HCT116 (cell line): Measurements from ENCODE around the gene MUC21. TPM values are rescaled to one million over a fixed set of nuclear protein-coding genes. Genes with fewer than 3 reads are reported as not detected.
"Not testable (repeated sequence)": the region's sequence is repeated elsewhere in the genome, so short reads cannot be mapped to it uniquely, and the experiment has no call there.

ENCODE experiments used
- ATAC-seq: fragments of 200-7000 bp; cut with Tn5 transposase; 2 replicates; pipeline ENCODE4 v1.9.1; 2020; ENCODE audit warnings: mild to moderate bottlenecking, moderate library complexity
- BruUV-seq: library from RNA; stranded (reverse); fragments of 400-500 nt; replicated peaks from 2 replicates; lab custom pipeline; 2021; lab: Mats Ljungman, UMichigan
- CTCF ChIA-PET: fragments of 300-600 bp; sonication (Branson Sonifier 250); formaldehyde crosslinking; loops from one replicate; lab custom pipeline; 2021; ENCODE audit warnings: antibody characterized with exemption; lab: Charles Lee
- POLR2A ChIA-PET: fragments of 300-600, 350-600 bp; sonication (Branson Sonifier 250); formaldehyde crosslinking; loops from one replicate; lab custom pipeline; 2021; ENCODE audit warnings: antibody characterized with exemption; lab: Charles Lee
- RAD21 ChIA-PET, 2 experiments: fragments of 300-600 bp; sonication (Branson Sonifier 250); formaldehyde crosslinking; loops; one replicate each; lab custom pipeline; 2023; ENCODE audit warnings: low total read pairs in 2 of 2; ENCODE audit not compliant: uncharacterized antibody in 2 of 2, unreplicated experiment in 2 of 2, low non-redundant PET in 1 of 2; lab: Charles Lee
- DNase-seq: peaks from one replicate; pipeline ENCODE4 v3.0.0-alpha.2; 2010; ENCODE audit warnings: low read depth, low spot score
- H2AFZ ChIP-seq: fragments of 200-600 bp; shearing (Covaris generic), sonication (generic); 2 replicates; pipeline ENCODE4 v1.6.1; 2017; ENCODE audit warnings: low read depth, mixed run types, mixed read lengths, antibody characterized with exemption, low read length; ENCODE audit not compliant: poor library complexity, severe bottlenecking
- H3K27ac ChIP-seq: 2 replicates; pipeline ENCODE4 v1.5.1; 2012; ENCODE audit warnings: low read depth, low read length
- H3K27me3 ChIP-seq: fragments of 200-600 bp; sonication (generic); 2 replicates; pipeline ENCODE4 v1.6.1; 2016; ENCODE audit warnings: mixed run types, low read length, mixed read lengths; ENCODE audit not compliant: insufficient read depth
- H3K36me3 ChIP-seq, 2 experiments: fragments of 200-500 bp in 1 of 2; fragments of 200-600 bp in 1 of 2; sonication (Bioruptor generic) in 1 of 2; sonication (generic) in 1 of 2; 2 replicates each; pipeline versions ENCODE4 v1.5.1 to v1.6.1; 2014 to 2016; ENCODE audit warnings: low read length in 2 of 2, inconsistent platforms in 1 of 2, mixed read lengths in 1 of 2, mixed run types in 1 of 2; ENCODE audit not compliant: insufficient read depth in 2 of 2, control insufficient read depth in 1 of 2
- H3K4me1 ChIP-seq, 2 experiments: fragments of 200-600 bp in 1 of 2; sonication (generic) in 1 of 2; 2 replicates each; pipeline versions ENCODE4 v1.5.1 to v1.6.1; 2012 to 2017; ENCODE audit warnings: low read length in 2 of 2, inconsistent platforms in 1 of 2, mild to moderate bottlenecking in 1 of 2, mixed read lengths in 1 of 2, mixed run types in 1 of 2, moderate library complexity in 1 of 2; ENCODE audit not compliant: insufficient read depth in 2 of 2, control insufficient read depth in 1 of 2
- H3K4me2 ChIP-seq: fragments of 200-600 bp; sonication (generic); 2 replicates; pipeline ENCODE4 v1.6.1; 2017; ENCODE audit warnings: mixed run types, low read length, mixed read lengths
- H3K4me3 ChIP-seq, 2 experiments: fragments of 200-600 bp in 1 of 2; sonication (generic) in 1 of 2; replicated peaks in 1 of 2; 2 replicates each; pipeline ENCODE4 v1.5.1; 2011 to 2016; ENCODE audit warnings: low read length in 2 of 2, control low read depth in 1 of 2, low read depth in 1 of 2, mild to moderate bottlenecking in 1 of 2, mixed read lengths in 1 of 2, mixed run types in 1 of 2
- H3K79me2 ChIP-seq: fragments of 200-600 bp; sonication (generic); 2 replicates; pipeline ENCODE4 v1.6.1; 2017; ENCODE audit warnings: mild to moderate bottlenecking, mixed run types, low read length, moderate library complexity, mixed read lengths; ENCODE audit not compliant: insufficient read depth
- H3K9ac ChIP-seq: fragments of 200-600 bp; sonication (generic); 2 replicates; pipeline ENCODE4 v1.6.1; 2016; ENCODE audit warnings: low read length, mixed read lengths
- H3K9me2 ChIP-seq: fragments of 200-600 bp; sonication (generic), shearing (Covaris generic); 2 replicates; pipeline ENCODE4 v1.6.1; 2017; ENCODE audit warnings: mixed run types, mild to moderate bottlenecking, moderate library complexity; ENCODE audit not compliant: insufficient read depth
- H3K9me3 ChIP-seq, 2 experiments: fragments of 200-500 bp in 1 of 2; fragments of 200-600 bp in 1 of 2; sonication (Bioruptor generic) in 1 of 2; sonication (generic) in 1 of 2; 2 replicates each; pipeline ENCODE4 v1.6.1; 2014 to 2017; ENCODE audit warnings: low read length in 2 of 2, mixed read lengths in 2 of 2, inconsistent platforms in 1 of 2, low read depth in 1 of 2, mild to moderate bottlenecking in 1 of 2, mixed run types in 1 of 2, moderate library complexity in 1 of 2; ENCODE audit not compliant: control insufficient read depth in 1 of 2, insufficient read depth in 1 of 2
- H4K20me1 ChIP-seq: fragments of 200-600 bp; sonication (generic), shearing (Covaris generic); 2 replicates; pipeline ENCODE4 v1.6.1; 2017; ENCODE audit warnings: mixed run types, mild to moderate bottlenecking, moderate library complexity; ENCODE audit not compliant: insufficient read depth
- EZH2phosphoT487 ChIP-seq: fragments of 200-600 bp; IDR thresholded peaks from 2 replicates; pipeline ENCODE4 v1.6.1; 2018; ENCODE audit warnings: antibody characterized with exemption, borderline replicate concordance
- SP1 ChIP-seq: IDR thresholded peaks from 2 replicates; pipeline ENCODE4 v1.6.1; 2012; ENCODE audit warnings: low read depth
- ZFX ChIP-seq: fragments of 450-650 bp; IDR thresholded peaks from 2 replicates; pipeline ENCODE4 v1.6.1; 2017
- ZNF274 ChIP-seq: fragments of 200-500 bp; sonication (Bioruptor generic); IDR thresholded peaks from 2 replicates; pipeline ENCODE4 v1.6.1; 2014; ENCODE audit warnings: mild to moderate bottlenecking, low read depth, low read length, inconsistent platforms
- intact Hi-C: fragments of 100-400 bp; cut with micrococcal nuclease; formaldehyde crosslinking; loops from 2 replicates; pipeline ENCODE4 v1.10.0; 2022
- total RNA-seq: library from RNA; stranded (reverse); gene quantifications from one replicate; pipeline ENCODE4 v1.2.1, GENCODE V29; 2021; ENCODE audit not compliant: unreplicated experiment

Gene MUC21
- total RNA-seq, 1 experiment from 2014 or later, result not detected

GRCh38 chr6:31020057-31020456, 36.5 kb downstream of the MUC21 start:
- H3K4me3 ChIP-seq, result no peak overlapping the region
- DNase-seq, result no peak
- H3K4me1 ChIP-seq, result peaks cover 0 to 5% of the 10 kb centered on the region in 2 experiments; a peak in 1 of 4 replicates
- ChIA-PET CTCF (no interaction called here), POLR2A (no interaction called here), RAD21 (no interaction called here)
- intact Hi-C loops, result no loop called here
- no peak overlapping the region for H3K9ac ChIP-seq
- no peak overlapping the region for H3K27ac ChIP-seq
- no peak overlapping the region for H3K4me2 ChIP-seq
- no peaks in the 10 kb centered on the region for H3K79me2 ChIP-seq
- H3K27me3 ChIP-seq, result no peaks in the 10 kb centered on the region
- H4K20me1 ChIP-seq, result no peaks in the 10 kb centered on the region
- 0 out of 4 replicates have a peak, but pooled peaks cover 0 to 2% of the 10 kb centered on the region in 2 experiments for H3K9me3 ChIP-seq
- no TSS peak for BruUV-seq
- no peak for ATAC-seq
- TF ChIP-seq ZFX (no peak), ZNF274 (no peak), EZH2phosphoT487 (no peak), SP1 (no peak)
- no peaks in the 10 kb centered on the region for H3K9me2 ChIP-seq
- H3K36me3 ChIP-seq, result no peaks in the 10 kb centered on the region
- no peak overlapping the region for H2AFZ ChIP-seq

DNA sequence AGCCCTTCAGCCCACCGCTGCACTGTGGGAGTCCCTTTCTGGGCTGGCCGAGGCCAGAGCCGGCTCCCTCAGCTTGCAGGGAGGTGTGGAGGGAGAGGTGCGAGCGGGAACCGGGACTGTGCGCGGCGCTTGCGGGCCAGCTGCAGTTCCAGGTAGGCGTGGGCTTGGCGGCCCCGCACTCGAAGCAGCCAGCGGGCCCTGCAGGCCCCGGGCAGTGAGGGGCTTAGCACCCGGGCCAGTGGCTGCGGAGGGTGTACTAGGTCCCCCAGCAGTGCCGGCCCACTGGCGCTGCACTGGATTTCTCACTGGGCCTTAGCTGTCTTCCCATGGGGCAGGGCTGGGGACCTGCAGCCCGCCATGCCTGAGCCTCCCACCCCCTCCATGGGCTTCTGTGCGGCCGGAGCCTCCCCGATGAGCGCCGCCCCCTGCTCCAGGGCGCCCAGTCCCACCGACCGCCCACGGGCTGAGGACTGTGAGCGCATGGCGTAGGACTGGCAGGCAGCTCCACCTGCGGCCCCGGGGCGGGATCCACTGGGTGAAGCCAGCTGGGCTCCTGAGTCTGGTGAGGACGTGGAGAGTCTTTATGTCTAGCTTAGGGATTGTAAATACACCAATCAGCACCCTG, 37.2 kb downstream of the MUC21 start:
- CTCF ChIA-PET, H3K9me2 ChIP-seq, H2AFZ ChIP-seq, H3K9me3 ChIP-seq, H3K4me3 ChIP-seq, H4K20me1 ChIP-seq, H3K4me1 ChIP-seq, BruUV-seq, H3K9ac ChIP-seq, H3K79me2 ChIP-seq, H3K36me3 ChIP-seq, RAD21 ChIA-PET, ATAC-seq, DNase-seq, intact Hi-C loops, H3K4me2 ChIP-seq, H3K27me3 ChIP-seq: not testable (repeated sequence)
- 0 out of 2 replicates have a peak overlapping the region, but pooled peaks have one; percentile 26 for H3K27ac ChIP-seq
- POLR2A ChIA-PET, result interaction anchor here (2.6 kb wide), 1 partner anchor 206 kb away, joined by 15 read pairs; no protein-coding TSS in a partner anchor
